ENCODE measurements around the gene ZBTB20.
"Not testable (repeated sequence)": the region's sequence is repeated elsewhere in the genome, so short reads cannot be mapped to it uniquely, and the experiment has no call there.

GRCh38 chr3:115110066-115110465, 37.0 kb downstream of the ZBTB20 start:
- TF ChIP-seq CTCF (IDR thresholded peaks at IDR 0.05; ENCODE audit: low read depth, low read length, missing input control); SP1 (IDR thresholded peaks at IDR 0.05): not testable (repeated sequence)

Data from liver (tissue), 3 donors.